ENCODE data around the gene TTC27. TPM values are rescaled to one million over a fixed set of nuclear protein-coding genes. Genes with fewer than 3 reads are reported as not detected.
"Not testable (repeated sequence)": the region's sequence is repeated elsewhere in the genome, so short reads cannot be mapped to it uniquely, and the experiment has no call there.

Gene TTC27
- total RNA-seq, 2 experiments from 2014 or later, result 25.3 to 27.7 TPM

DNA sequence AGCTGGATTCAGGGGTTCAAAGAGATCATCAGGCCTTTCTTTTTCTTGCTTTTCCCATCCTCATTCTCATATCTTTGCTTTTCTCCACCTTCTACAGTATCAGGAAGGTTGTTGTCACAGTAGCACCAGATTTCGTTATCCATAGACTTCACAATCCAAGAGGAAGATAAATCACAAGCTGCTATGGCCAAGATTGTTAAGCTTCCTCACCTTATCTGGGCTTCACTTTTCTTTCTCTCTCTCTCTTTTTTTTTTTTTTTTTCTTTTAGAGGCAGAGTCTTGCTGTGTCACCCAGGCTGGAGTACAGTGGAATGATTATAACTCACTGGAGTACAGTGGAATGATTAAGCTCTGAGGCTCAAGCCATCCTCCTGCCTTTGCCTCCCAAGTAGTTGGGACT is 93.5 kb downstream of the TTC27 start:
- Histone ChIP-seq H3K9me3 (ENCODE audit: low read length) (no peaks in the 10 kb centered on the region), H3K36me3 (ENCODE audit: insufficient read depth, low read length) (peaks cover 10% of the 10 kb centered on the region), H2AFZ (ENCODE audit: low read length) (no peak overlapping the region), H4K20me1 (ENCODE audit: insufficient read depth, low read length) (no peaks in the 10 kb centered on the region), H3K27ac (ENCODE audit: low read depth, low read length, poor library complexity, severe bottlenecking) (no peak overlapping the region), H3K4me1 (ENCODE audit: insufficient read depth, low read length, poor library complexity, severe bottlenecking) (no peaks in the 10 kb centered on the region), H3K9me2 (ENCODE audit: insufficient read depth, low read length) (no peaks in the 10 kb centered on the region), H3K4me2 (ENCODE audit: low read length) (no peak overlapping the region), H3K4me3 (ENCODE audit: low read depth, low read length, poor library complexity, severe bottlenecking) (no peak overlapping the region), H3K79me2 (ENCODE audit: insufficient read depth, low read depth, low read length) (no peaks in the 10 kb centered on the region)
- ChIA-PET CTCF (ENCODE audit: unreplicated experiment) (no interaction called here), POLR2A (interaction anchor here (0.6 to 2.7 kb wide), 9 partner anchors 12 to 674 kb away, joined by 3 to 6 read pairs (median 3); no protein-coding TSS in a partner anchor)
- BruUV-seq (replicated peaks), result no TSS peak
- no peak for DNase-seq (ENCODE audit: low spot score)
- TF ChIP-seq, protein P1, sequence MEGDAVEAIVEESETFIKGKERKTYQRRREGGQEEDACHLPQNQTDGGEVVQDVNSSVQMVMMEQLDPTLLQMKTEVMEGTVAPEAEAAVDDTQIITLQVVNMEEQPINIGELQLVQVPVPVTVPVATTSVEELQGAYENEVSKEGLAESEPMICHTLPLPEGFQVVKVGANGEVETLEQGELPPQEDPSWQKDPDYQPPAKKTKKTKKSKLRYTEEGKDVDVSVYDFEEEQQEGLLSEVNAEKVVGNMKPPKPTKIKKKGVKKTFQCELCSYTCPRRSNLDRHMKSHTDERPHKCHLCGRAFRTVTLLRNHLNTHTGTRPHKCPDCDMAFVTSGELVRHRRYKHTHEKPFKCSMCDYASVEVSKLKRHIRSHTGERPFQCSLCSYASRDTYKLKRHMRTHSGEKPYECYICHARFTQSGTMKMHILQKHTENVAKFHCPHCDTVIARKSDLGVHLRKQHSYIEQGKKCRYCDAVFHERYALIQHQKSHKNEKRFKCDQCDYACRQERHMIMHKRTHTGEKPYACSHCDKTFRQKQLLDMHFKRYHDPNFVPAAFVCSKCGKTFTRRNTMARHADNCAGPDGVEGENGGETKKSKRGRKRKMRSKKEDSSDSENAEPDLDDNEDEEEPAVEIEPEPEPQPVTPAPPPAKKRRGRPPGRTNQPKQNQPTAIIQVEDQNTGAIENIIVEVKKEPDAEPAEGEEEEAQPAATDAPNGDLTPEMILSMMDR (conservative IDR thresholded peaks at IDR 0.05; ENCODE audit: low read length), result no peak
- TF ChIP-seq EZH2phosphoT487 (IDR thresholded peaks at IDR 0.05; ENCODE audit: borderline replicate concordance, low read depth, low read length), result no peak
- intact Hi-C loops (cut with micrococcal nuclease; ENCODE audit: unreplicated experiment), result no loop called here

DNA sequence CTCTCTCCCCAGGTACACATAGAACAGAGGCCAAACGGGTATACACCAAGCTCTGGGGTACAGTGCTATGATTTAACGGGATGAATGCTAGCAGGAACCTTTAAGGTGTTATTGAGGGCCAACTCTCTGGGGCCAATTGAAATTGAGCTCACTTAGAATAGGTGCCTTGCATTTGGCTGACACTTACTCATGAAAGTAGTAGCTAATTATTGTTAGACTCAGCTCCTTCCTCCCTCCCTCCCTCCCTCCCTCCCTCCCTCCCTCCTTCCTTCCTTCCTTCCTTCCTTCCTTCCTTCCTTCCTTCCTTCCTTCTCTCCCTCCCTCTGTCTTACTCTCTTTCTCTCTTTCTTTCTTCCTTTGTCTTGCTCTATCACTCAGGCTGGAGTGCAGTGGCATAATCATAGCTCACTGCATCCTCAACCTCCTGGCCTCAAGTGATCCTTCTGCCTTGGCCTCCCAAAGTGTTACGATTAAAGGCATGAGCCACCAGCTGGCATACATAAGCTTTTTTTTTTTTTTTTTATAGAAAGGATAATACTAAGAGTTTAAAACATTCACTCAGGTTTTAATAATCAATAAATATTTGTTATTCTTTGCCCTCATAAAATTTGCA is 95.7 kb downstream of the TTC27 start:
- no peaks in the 10 kb centered on the region for H3K79me2 ChIP-seq (ENCODE audit: insufficient read depth, low read depth, low read length)
- no peak overlapping the region for H3K4me3 ChIP-seq (ENCODE audit: low read depth, low read length, poor library complexity, severe bottlenecking)
- no peak overlapping the region for H3K4me2 ChIP-seq (ENCODE audit: low read length)
- ChIA-PET CTCF (ENCODE audit: unreplicated experiment) (interaction anchor here (0.6 kb wide), 1 partner anchor 698 kb away, joined by 4 read pairs; no protein-coding TSS in a partner anchor), POLR2A (interaction anchor here (0.6 to 1.1 kb wide), 7 partner anchors 12 to 551 kb away, joined by 3 to 7 read pairs (median 3); no protein-coding TSS in a partner anchor)
- no peak overlapping the region for H3K27ac ChIP-seq (ENCODE audit: low read depth, low read length, poor library complexity, severe bottlenecking)
- no peaks in the 10 kb centered on the region for H3K9me3 ChIP-seq (ENCODE audit: low read length)
- DNase-seq (ENCODE audit: low spot score), result no peak
- H4K20me1 ChIP-seq (ENCODE audit: insufficient read depth, low read length), result no peaks in the 10 kb centered on the region
- no peaks in the 10 kb centered on the region for H3K4me1 ChIP-seq (ENCODE audit: insufficient read depth, low read length, poor library complexity, severe bottlenecking)
- no peaks in the 10 kb centered on the region for H3K9me2 ChIP-seq (ENCODE audit: insufficient read depth, low read length)
- BruUV-seq (replicated peaks), result no TSS peak
- H2AFZ ChIP-seq (ENCODE audit: low read length), result no peak overlapping the region
- intact Hi-C loops (cut with micrococcal nuclease; ENCODE audit: unreplicated experiment), result no loop called here
- TF ChIP-seq EZH2phosphoT487 (IDR thresholded peaks at IDR 0.05; ENCODE audit: borderline replicate concordance, low read depth, low read length), result no peak
- TF ChIP-seq, protein P1 (conservative IDR thresholded peaks at IDR 0.05; ENCODE audit: low read length), result no peak
- H3K36me3 ChIP-seq (ENCODE audit: insufficient read depth, low read length), result peaks cover 10% of the 10 kb centered on the region

DNA sequence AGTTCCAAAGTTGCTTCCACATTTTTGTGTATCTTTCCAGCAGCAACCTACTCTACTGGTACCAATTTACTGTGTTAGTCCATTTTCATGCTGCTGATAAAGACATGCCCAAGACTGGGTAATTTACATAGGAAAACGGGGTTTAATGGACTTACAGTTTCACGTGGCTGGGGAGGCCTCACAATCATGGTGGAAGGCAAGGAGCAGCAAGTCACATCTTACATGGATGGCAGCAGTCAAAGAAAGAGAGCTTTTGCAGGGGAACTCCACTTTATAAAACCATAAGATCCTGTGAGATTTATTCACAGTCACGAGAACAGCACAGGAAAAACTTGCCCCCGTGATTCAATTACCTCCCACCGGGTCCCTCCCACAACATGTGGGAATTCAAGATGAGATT is 98.8 kb downstream of the TTC27 start:
- intact Hi-C loops (cut with micrococcal nuclease; ENCODE audit: unreplicated experiment); H3K4me1 ChIP-seq (ENCODE audit: insufficient read depth, low read length, poor library complexity, severe bottlenecking); H3K27ac ChIP-seq (ENCODE audit: low read depth, low read length, poor library complexity, severe bottlenecking); BruUV-seq (replicated peaks); H2AFZ ChIP-seq (ENCODE audit: low read length); CTCF ChIA-PET (ENCODE audit: unreplicated experiment); H3K9me3 ChIP-seq (ENCODE audit: low read length); H3K4me2 ChIP-seq (ENCODE audit: low read length); H3K4me3 ChIP-seq (ENCODE audit: low read depth, low read length, poor library complexity, severe bottlenecking); H3K9me2 ChIP-seq (ENCODE audit: insufficient read depth, low read length); H3K36me3 ChIP-seq (ENCODE audit: insufficient read depth, low read length); H3K79me2 ChIP-seq (ENCODE audit: insufficient read depth, low read depth, low read length); DNase-seq (ENCODE audit: low spot score); H4K20me1 ChIP-seq (ENCODE audit: insufficient read depth, low read length): not testable (repeated sequence)
- POLR2A ChIA-PET, result interaction anchor here (0.7 kb wide), 2 partner anchors 308 to 363 kb away, joined by 3 to 4 read pairs; no protein-coding TSS in a partner anchor

All from OCI-LY7 (cell line).